Gastroesophageal sphincter (tissue), 3 donors: ENCODE results near the gene SPR.

Source experiments
- EP300 ChIP-seq: sonication (generic); formaldehyde crosslinking; IDR thresholded peaks from one replicate; pipeline ENCODE4 v1.6.1; 2017; ENCODE audit warnings: antibody characterized with exemption, mild to moderate bottlenecking
- TF ChIP-seq, protein P1 (sequence below), 4 experiments: fragments of 200-600 bp in 2 of 4; fragments of 450-650 bp in 2 of 4; sonication (generic) in 1 of 4; IDR thresholded peaks; one replicate each; pipeline ENCODE4 v1.5.1; 2017 to 2019; ENCODE audit warnings: antibody characterized with exemption in 4 of 4, mild to moderate bottlenecking in 2 of 4, moderate library complexity in 2 of 4

DNA sequence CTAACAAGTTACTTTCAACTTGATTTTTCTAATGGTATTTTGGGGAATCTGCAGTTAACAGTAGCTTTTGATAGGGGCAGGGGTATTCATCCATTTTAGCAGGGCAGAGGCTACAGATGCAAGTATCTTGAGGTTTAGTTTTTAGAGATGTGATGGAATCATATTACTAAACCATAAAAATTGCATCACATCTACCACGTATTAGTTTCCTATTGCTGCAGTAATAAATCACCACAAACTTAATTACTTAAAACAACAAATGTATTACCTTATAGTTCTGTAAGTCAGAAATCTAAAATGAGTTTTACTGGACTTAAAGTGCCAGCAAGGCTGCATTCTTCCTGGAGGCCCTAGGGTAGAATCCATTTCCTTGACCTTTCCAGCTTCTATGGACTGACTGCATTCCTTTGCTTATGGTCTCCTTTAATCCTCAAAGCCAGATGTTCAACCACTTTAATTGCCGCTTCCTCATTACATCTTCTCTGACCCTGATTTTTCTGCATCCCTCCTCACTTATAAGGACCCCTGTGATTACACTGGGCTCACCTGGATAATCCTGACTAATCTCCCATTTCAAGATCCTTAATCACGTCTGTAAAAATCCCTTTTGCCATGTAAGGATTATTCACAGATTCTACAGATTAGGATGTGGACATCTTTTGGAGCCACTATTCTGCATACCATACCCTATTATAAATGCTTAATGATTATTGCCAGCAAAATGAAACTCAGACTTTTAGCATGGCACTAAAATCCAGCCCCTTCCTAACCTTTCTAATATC lies 39.5 kb upstream of the SPR start:
- TF ChIP-seq, protein P1, sequence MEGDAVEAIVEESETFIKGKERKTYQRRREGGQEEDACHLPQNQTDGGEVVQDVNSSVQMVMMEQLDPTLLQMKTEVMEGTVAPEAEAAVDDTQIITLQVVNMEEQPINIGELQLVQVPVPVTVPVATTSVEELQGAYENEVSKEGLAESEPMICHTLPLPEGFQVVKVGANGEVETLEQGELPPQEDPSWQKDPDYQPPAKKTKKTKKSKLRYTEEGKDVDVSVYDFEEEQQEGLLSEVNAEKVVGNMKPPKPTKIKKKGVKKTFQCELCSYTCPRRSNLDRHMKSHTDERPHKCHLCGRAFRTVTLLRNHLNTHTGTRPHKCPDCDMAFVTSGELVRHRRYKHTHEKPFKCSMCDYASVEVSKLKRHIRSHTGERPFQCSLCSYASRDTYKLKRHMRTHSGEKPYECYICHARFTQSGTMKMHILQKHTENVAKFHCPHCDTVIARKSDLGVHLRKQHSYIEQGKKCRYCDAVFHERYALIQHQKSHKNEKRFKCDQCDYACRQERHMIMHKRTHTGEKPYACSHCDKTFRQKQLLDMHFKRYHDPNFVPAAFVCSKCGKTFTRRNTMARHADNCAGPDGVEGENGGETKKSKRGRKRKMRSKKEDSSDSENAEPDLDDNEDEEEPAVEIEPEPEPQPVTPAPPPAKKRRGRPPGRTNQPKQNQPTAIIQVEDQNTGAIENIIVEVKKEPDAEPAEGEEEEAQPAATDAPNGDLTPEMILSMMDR (IDR thresholded peaks at IDR 0.05): no peak
- no peak for TF ChIP-seq EP300
